Mucosa of descending colon (tissue), 3 donors: Measurements from ENCODE around the gene MPC1. TPM values are rescaled to one million over a fixed set of nuclear protein-coding genes. Genes with fewer than 3 reads are reported as not detected.

Experiments
- ATAC-seq: fragments of 200-7000 bp; cut with Tn5 transposase; one replicate; pipeline ENCODE4 v1.9.1; 2020; ENCODE audit warnings: mild to moderate bottlenecking, moderate library complexity
- DNase-seq, 3 donors: peaks; one replicate each; pipeline ENCODE4 v3.0.0-alpha.2; 2020
- H3K36me3 ChIP-seq: fragments of 200-600 bp; one replicate; pipeline ENCODE4 v1.8.0; 2021; ENCODE audit warnings: low read depth, mild to moderate bottlenecking
- H3K4me1 ChIP-seq: fragments of 200-600 bp; one replicate; pipeline ENCODE4 v1.8.0; 2021; ENCODE audit warnings: low read depth, mild to moderate bottlenecking
- H3K4me3 ChIP-seq: fragments of 200-600 bp; one replicate; pipeline ENCODE4 v1.8.0; 2021; ENCODE audit warnings: mild to moderate bottlenecking
- H3K9me3 ChIP-seq: fragments of 200-600 bp; one replicate; pipeline ENCODE4 v1.8.0; 2021; ENCODE audit warnings: mild to moderate bottlenecking
- CTCF ChIP-seq: fragments of 200-600 bp; IDR thresholded peaks from one replicate; pipeline ENCODE4 v1.8.0; 2022; ENCODE audit warnings: antibody characterized with exemption, mild to moderate bottlenecking
- intact Hi-C, 2 donors: fragments of 100-400 bp; cut with DNase I in 1 of 2; cut with micrococcal nuclease in 1 of 2; formaldehyde crosslinking; loops; one replicate each; pipeline versions ENCODE4 v1.11.0 to v1.11.1; 2022; cut with DNase I, micrococcal nuclease
- total RNA-seq, 3 donors: library from RNA; stranded (reverse); fragmentation: NEBNext Ultra II Directional in 2 of 3; extraction: Animal tissue kit (Norgen Biotek cat#: 25700) in 2 of 3; gene quantifications; one replicate each; pipeline versions ENCODE4 v1.2.1 to v1.2.4, GENCODE V29; 2021 to 2023
- donor health status: DM: no; HTN: no; CAD: no; lungs with moderate emphysema.
- donor health status: DM: no; HTN: no; CAD: no.
- donor health status: DM: no; HTN: yes; CAD: no.

Gene MPC1
- total RNA-seq, 3 donors from 2014 or later, result 75.0 to 139 (median 117) TPM

- no peaks in the 10 kb centered on the region for H3K36me3 ChIP-seq
- ATAC-seq, result no peak
- H3K4me1 ChIP-seq, result no peaks in the 10 kb centered on the region
- TF ChIP-seq CTCF, result no peak
- intact Hi-C loops, result no loop called here
- no peaks in the 10 kb centered on the region for H3K9me3 ChIP-seq
- DNase-seq, result no peak
- H3K4me3 ChIP-seq, result no peak overlapping the region
Measured at GRCh38 chr6:166422201-166422940, 39.6 kb upstream of the MPC1 start.

- DNase-seq, result no peak
- intact Hi-C loops, result no loop called here
- H3K9me3 ChIP-seq, result no peaks in the 10 kb centered on the region
- H3K4me3 ChIP-seq, result no peak overlapping the region
- no peak for ATAC-seq
- H3K4me1 ChIP-seq, result no peaks in the 10 kb centered on the region
- TF ChIP-seq CTCF, result no peak
- H3K36me3 ChIP-seq, result no peaks in the 10 kb centered on the region
Measured at GRCh38 chr6:166420351-166420750, 37.6 kb upstream of the MPC1 start.

- TF ChIP-seq CTCF, result no peak
- no peaks in the 10 kb centered on the region for H3K36me3 ChIP-seq
- intact Hi-C loops, result no loop called here
Measured at GRCh38 chr6:166419717-166420116, 37.0 kb upstream of the MPC1 start.

GRCh38 chr6:166419286-166419685 lies 36.5 kb upstream of the MPC1 start:
- intact Hi-C loops, result no loop called here
- H3K4me3 ChIP-seq, result no peak overlapping the region
- H3K4me1 ChIP-seq, result no peaks in the 10 kb centered on the region
- H3K36me3 ChIP-seq, result no peaks in the 10 kb centered on the region
- no peaks in the 10 kb centered on the region for H3K9me3 ChIP-seq
- peak; percentile 70 for ATAC-seq
- TF ChIP-seq CTCF, result no peak
- peak in 1 of 3 donors; percentile 38 for DNase-seq

More at GRCh38 chr6:166419717-166420116, 37.0 kb upstream of the MPC1 start:
- DNase-seq (no peak), ATAC-seq (no peak)
- Histone ChIP-seq H3K4me3 (no peak overlapping the region), H3K4me1 (no peaks in the 10 kb centered on the region), H3K9me3 (no peaks in the 10 kb centered on the region)

GRCh38 chr6:166418691-166419143 lies 36.0 kb upstream of the MPC1 start:
- no peak for TF ChIP-seq CTCF
- H3K36me3 ChIP-seq, result no peaks in the 10 kb centered on the region
- no peaks in the 10 kb centered on the region for H3K4me1 ChIP-seq
- DNase-seq (peak in 1 of 3 donors; percentile 17), ATAC-seq (peak; percentile 29)
- intact Hi-C loops, result no loop called here
- H3K9me3 ChIP-seq, result no peaks in the 10 kb centered on the region
- no peak overlapping the region for H3K4me3 ChIP-seq
